ENCODE results near the gene EMILIN1.

The EMILIN1 gene

DNA sequence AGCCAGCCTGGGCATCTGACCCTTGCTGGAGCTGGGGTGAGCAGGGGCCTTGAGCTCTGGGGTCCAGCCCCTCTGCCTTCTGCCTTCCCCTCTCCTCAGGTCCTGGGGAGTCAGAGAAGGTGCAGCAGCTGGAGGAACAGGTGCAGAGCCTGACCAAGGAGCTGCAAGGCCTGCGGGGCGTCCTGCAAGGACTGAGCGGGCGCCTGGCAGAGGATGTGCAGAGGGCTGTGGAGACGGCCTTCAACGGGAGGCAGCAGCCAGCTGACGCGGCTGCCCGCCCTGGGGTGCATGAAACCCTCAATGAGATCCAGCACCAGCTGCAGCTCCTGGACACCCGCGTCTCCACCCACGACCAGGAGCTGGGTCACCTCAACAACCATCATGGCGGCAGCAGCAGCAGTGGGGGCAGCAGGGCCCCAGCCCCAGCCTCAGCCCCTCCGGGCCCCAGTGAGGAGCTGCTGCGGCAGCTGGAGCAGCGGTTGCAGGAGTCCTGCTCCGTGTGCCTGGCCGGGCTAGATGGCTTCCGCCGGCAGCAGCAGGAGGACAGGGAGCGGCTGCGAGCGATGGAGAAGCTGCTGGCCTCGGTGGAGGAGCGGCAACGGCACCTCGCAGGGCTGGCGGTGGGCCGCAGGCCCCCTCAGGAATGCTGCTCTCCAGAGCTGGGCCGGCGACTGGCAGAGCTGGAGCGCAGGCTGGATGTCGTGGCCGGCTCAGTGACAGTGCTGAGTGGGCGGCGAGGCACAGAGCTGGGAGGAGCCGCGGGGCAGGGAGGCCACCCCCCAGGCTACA is 3.8 kb downstream of the EMILIN1 start:
- DNase-seq, result no peak

DNA sequence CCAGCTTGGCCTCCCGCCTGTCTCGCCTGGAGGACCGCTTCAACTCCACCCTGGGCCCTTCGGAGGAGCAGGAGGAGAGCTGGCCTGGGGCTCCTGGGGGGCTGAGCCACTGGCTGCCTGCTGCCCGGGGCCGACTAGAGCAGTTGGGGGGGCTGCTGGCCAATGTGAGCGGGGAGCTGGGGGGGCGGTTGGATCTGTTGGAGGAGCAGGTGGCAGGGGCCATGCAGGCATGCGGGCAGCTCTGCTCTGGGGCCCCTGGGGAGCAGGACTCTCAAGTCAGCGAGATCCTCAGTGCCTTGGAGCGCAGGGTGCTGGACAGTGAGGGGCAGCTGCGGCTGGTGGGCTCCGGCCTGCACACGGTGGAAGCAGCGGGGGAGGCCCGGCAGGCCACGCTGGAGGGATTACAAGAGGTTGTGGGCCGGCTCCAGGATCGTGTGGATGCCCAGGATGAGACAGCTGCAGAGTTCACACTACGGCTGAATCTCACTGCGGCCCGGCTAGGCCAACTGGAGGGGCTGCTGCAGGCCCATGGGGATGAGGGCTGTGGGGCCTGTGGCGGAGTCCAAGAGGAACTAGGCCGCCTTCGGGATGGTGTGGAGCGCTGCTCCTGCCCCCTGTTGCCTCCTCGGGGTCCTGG is 4.5 kb downstream of the EMILIN1 start:
- no peak for DNase-seq

- DNase-seq, result no peak
These were observed 5.2 kb downstream of the EMILIN1 start for GRCh38 chr2:27083410-27084296.

- DNase-seq, result no peak
These were observed 6.1 kb downstream of the EMILIN1 start for GRCh38 chr2:27084297-27085061.

GRCh38 chr2:27085062-27085672 is 6.8 kb downstream of the EMILIN1 start:
- no peak for DNase-seq

- no peak for DNase-seq
These were observed 7.3 kb downstream of the EMILIN1 start for GRCh38 chr2:27085673-27086089.

DNA sequence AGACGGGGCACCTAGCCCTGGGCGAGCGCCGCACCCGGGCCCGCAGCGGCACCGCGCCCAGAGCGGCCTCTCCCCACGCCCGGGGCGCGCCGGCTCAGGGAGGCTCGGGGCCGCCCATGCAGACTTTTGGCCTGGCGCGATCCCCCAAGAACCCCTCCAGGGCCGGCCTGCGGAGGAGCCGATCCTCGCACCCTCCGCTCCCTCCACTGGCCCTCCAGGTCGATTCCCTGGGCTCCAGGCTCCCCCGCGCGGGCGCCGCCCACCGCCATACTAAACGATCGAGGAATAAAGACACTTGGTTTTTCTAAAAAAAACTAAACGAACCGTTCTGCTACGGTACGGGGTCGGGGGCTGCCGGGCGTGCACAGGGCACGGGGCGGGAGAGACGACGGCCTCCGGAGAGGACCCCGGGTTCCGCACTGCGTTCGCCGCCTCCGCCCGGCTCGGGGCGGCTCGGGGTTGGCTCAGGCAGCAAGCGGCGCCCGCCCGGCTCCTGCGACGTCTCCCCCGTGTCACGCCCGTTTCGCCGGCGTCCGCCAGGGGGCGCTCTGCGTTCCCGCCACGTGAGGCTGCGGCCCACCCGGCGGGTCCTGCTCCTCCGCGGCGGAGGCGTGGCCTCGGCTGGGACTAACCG is 7.8 kb downstream of the EMILIN1 start:
- DNase-seq, result peak; percentile 58

DNA sequence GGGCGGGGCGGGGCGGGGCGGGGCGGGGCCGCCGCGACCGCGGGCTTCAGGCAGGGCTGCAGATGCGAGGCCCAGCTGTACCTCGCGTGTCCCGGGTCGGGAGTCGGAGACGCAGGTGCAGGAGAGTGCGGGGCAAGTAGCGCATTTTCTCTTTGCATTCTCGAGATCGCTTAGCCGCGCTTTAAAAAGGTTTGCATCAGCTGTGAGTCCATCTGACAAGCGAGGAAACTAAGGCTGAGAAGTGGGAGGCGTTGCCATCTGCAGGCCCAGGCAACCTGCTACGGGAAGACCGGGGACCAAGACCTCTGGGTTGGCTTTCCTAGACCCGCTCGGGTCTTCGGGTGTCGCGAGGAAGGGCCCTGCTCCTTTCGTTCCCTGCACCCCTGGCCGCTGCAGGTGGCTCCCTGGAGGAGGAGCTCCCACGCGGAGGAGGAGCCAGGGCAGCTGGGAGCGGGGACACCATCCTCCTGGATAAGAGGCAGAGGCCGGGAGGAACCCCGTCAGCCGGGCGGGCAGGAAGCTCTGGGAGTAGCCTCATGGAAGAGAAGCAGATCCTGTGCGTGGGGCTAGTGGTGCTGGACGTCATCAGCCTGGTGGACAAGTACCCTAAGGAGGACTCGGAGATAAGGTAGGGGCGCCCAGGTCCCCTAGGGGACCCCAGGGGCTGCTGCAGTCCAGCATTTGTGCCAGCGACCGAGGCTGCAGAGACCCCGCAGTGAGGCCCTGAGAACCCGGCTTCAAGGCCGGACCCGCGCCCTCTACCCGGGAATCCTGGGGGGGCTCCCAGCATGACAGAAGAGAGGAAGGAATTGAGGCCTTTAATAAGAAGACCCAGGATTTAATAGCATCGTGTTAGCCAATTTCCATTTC is 8.5 kb downstream of the EMILIN1 start, which contains the start of gene KHK:
Gene KHK (plus strand): TSS at position 49 of the 870 bp plus-strand sequence. CDS start 488 bp downstream, at position 537.
- no peak for DNase-seq

GRCh38 chr2:27087823-27088410 is 9.5 kb downstream of the EMILIN1 start:
- DNase-seq, result no peak

GRCh38 chr2:27088634-27089033 is 10.2 kb downstream of the EMILIN1 start:
- DNase-seq, result no peak

DNA sequence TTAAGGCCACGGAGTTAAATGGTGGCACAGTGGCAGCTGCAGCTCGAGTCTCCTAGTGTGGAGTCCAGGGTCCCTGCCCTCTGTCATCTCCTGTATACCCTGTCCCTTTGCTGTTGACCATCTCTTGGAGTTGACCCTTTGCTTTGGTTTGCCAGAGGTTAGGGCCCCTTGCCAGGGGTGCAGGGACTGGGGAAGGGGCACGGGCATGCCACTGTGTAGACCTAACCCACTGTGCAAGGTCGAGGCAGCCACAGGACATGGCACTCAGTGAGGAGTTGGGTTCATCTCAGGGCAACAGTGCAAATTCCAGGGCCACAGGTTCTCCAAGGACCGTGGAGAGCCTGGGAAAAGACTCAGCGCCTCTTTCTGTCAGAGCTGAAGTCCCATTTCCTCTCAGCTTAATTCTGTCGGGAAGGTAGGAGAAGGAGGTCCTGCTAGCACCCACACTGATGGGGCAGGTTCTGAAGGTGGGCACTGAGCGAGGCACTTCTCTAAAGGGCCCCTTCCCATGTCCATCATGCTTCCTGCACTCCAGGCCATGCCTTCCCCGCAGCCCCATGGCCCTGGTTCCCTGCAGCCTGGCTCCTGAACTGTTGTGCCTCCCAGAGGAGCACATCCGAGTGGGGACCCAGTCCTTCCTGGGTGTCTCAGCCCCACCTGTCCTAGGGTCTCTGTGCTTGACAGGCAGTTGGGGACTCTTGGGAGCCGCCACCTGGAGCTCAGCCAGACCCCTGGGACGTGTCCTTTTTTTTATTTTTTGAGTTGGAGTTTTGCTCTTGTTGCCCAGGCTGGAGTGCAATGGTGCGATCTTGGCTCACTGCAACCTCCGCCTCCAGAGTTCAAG is 10.9 kb downstream of the EMILIN1 start:
- no peak for DNase-seq

- DNase-seq, result no peak
These were observed 13.6 kb downstream of the EMILIN1 start for GRCh38 chr2:27091746-27092695.

- DNase-seq, result no peak
These were observed 14.4 kb downstream of the EMILIN1 start for GRCh38 chr2:27092696-27093429.

GRCh38 chr2:27093430-27094352 is 15.3 kb downstream of the EMILIN1 start:
- DNase-seq, result no peak

GRCh38 chr2:27094353-27094984 is 16.1 kb downstream of the EMILIN1 start:
- DNase-seq, result no peak

GRCh38 chr2:27095427-27095744 is 17.0 kb downstream of the EMILIN1 start:
- DNase-seq, result no peak

All from NCI-H187 treated with DMSO at 0.1 percent for 48 hours (cell line).